PFSK-1 (cell line): Measurements from ENCODE around the gene MT1F.

Experiments used
- FOXP2 ChIP-seq: optimal IDR thresholded peaks from 2 replicates; pipeline ENCODE3; 2011; ENCODE audit warnings: borderline replicate concordance, control low read depth, inconsistent platforms; ENCODE audit not compliant: insufficient read depth; ENCODE audit errors: extremely low read length, extremely low read depth
- POLR2AphosphoS5 ChIP-seq: IDR thresholded peaks from 2 replicates; pipeline ENCODE4 v1.6.1; 2012; ENCODE audit warnings: low read depth, mild to moderate bottlenecking, control low read depth, low read length, moderate library complexity
- REST ChIP-seq, 2 experiments: IDR thresholded peaks; 2 replicates each; pipeline versions ENCODE4 v1.6.1 to v1.8.0; 2011 to 2012; ENCODE audit warnings: low read depth in 2 of 2, low read length in 2 of 2, control low read depth in 1 of 2, inconsistent platforms in 1 of 2, mild to moderate bottlenecking in 1 of 2, moderate library complexity in 1 of 2; ENCODE audit not compliant: insufficient read depth in 1 of 2
- SIN3A ChIP-seq: IDR thresholded peaks from 2 replicates; pipeline ENCODE4 v1.6.1; 2012; ENCODE audit warnings: mild to moderate bottlenecking, low read length, moderate library complexity, borderline replicate concordance; ENCODE audit not compliant: insufficient read depth
- TAF1 ChIP-seq: IDR thresholded peaks from 2 replicates; pipeline ENCODE4 v1.6.1; 2012; ENCODE audit warnings: low read length, control low read depth, borderline replicate concordance; ENCODE audit not compliant: insufficient read depth

Gene MT1F

DNA sequence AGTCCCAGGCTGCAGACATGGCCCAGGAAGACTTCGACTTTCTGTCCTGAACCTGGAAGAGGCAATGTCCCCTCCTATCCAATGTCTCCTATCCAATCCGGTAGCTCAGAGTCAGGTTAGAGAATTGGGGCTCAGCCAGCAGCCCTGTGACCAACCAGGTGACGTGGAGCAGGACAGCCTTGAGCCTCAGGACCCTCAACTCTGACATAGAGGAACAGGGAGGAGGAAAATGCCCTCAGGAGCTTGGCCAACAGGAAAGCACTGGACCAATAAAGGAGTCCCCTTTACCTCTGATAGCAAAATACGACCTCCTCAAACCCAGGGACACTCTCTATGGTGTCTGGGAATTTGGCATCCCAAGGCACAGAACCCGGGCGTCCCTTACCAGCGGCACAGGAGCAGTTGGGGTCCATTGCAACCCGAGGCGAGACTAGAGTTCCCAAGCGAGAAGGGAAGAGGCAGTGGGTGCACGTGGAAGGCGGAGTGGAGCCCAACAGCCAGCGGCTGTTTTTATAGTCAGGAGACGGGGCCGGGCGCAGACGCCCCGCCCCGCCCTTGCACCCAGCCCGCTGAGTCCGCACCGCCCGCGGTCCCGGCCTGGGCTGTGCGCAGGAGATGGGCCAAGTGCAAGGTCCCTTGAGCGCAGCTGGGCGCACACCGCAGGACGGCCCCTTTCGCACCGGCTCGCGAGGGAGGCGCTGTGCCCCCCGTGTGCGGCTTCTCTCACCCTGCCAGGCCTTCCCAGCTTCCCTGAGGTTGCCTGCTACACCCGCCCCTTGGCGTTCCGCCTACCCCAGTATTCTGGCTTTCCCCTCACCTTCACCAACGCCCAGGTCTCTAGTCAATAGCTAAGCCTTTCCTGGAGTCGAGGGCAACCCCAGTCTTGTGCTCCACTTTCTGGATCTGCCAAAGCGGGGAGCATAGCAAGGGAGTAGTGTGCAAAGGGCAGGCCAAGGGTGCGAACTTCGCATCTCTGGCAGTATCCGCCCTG, 10.1 kb downstream of the MT1F start, which contains the start of gene MT1G:
Gene MT1G (minus strand): TSS at position 485 of the 991 bp plus-strand sequence. CDS start 72 bp downstream, at position 413.
- TF ChIP-seq REST (IDR thresholded peaks at IDR 0.05; ENCODE audit: insufficient read depth in 1 of 2, low read depth in 2 of 2, low read length in 2 of 2) (no peak), SIN3A (no peak), TAF1 (no peak), FOXP2 (no peak), POLR2AphosphoS5 (no peak)

GRCh38 chr16:56669005-56669839, 11.5 kb downstream of the MT1F start, which contains the start of gene MT1H:
Gene MT1H, plus strand, starts transcription at chr16:56669814. Its CDS starts 71 bp downstream, at chr16:56669885.
- no peak for TF ChIP-seq SIN3A
- no peak for TF ChIP-seq POLR2AphosphoS5
- TF ChIP-seq FOXP2, result no peak
- TF ChIP-seq REST (IDR thresholded peaks at IDR 0.05; ENCODE audit: insufficient read depth in 1 of 2, low read depth in 2 of 2, low read length in 2 of 2), result no peak
- TF ChIP-seq TAF1, result no peak

DNA sequence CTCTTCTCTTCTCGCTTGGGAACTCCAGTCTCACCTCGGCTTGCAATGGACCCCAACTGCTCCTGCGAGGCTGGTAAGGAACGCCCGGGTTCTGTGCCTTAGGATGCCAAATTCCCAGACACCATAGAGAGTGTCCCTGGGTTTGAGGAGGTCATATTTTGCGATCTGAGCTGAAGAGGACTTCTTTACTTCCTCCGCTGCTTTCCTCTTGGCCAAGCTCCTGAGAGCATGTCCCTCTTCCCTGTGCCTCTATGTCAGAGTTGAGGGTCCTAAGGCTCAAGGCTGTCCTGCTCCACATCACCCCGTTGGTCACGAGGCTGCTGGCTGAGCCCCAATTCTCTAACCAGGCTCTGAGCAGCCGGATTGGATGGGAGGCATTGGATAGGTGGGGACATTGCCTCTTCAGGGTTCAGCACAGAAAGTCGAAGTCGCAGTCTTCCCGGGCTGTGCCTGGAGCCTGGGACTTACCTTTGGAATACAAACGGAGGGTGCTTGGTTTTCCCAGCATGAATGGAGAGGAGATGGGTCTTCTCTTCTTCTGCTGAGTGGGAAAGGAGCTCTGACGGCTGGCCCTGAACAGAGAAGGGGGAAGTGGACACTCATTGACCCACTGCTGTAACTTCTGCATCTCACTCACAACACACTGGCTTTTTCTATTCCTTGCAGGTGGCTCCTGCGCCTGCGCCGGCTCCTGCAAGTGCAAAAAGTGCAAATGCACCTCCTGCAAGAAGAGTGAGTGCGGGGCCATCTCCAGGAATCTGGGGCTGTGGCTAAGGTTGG, 12.3 kb downstream of the MT1F start:
- TF ChIP-seq FOXP2 (no peak), TAF1 (no peak), SIN3A (no peak), POLR2AphosphoS5 (no peak)

DNA sequence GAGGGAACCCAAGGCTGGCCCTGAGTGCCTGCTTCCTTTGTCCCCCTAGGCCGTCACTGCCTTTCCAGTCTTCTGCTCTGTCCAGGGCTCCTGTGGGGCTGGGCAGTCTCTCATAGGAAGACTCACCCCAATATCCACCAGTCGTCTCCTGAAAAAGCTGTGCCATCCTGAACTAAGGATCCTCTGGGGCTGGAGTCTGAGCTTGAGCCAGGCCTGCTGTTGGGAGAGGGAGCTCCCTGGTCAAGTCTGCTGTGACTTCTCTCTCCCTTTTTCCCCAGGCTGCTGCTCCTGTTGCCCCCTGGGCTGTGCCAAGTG, 12.8 kb downstream of the MT1F start:
- TF ChIP-seq POLR2AphosphoS5 (no peak), REST (IDR thresholded peaks at IDR 0.05; ENCODE audit: insufficient read depth in 1 of 2, low read depth in 2 of 2, low read length in 2 of 2) (no peak), FOXP2 (no peak), TAF1 (no peak), SIN3A (no peak)
